CD4-positive, alpha-beta T cell (primary cell): ENCODE data around the gene TMEM213. TPM values are rescaled to one million over a fixed set of nuclear protein-coding genes. Genes with fewer than 3 reads are reported as not detected.

ENCODE experiments used
- ATAC-seq: fragments of 200-7000 bp; cut with Tn5 transposase; one replicate; pipeline ENCODE4 v1.10.0; 2022; ENCODE audit warnings: mild to moderate bottlenecking; ENCODE audit not compliant: poor library complexity
- CTCF ChIA-PET: fragments of 350-600 bp; sonication (Branson Sonifier 250); formaldehyde crosslinking; loops from one replicate; lab custom pipeline; 2021; ENCODE audit warnings: antibody characterized with exemption, inconsistent platforms; lab: Charles Lee
- POLR2A ChIA-PET: fragments of 350-600 bp; sonication (Branson Sonifier 250); formaldehyde crosslinking; loops from one replicate; lab custom pipeline; 2021; ENCODE audit warnings: antibody characterized with exemption, inconsistent platforms; lab: Charles Lee
- DNase-seq, 14 experiments: peaks; one replicate each; pipeline ENCODE4 v3.0.0-alpha.2; 2013 to 2020; ENCODE audit warnings: mixed read lengths in 2 of 14
- H3K27ac ChIP-seq, 2 donors: one replicate each; pipeline versions ENCODE4 v1.5.1 to v1.7.0; 2013; ENCODE audit warnings: low read length in 2 of 2, low read depth in 1 of 2, mild to moderate bottlenecking in 1 of 2
- H3K27me3 ChIP-seq, 2 experiments: 1 replicate in 1 of 2; 2 replicates in 1 of 2; pipeline versions ENCODE4 v1.6.1 to v1.7.0; 2013; ENCODE audit warnings: low read length in 2 of 2, control low read depth in 1 of 2, mild to moderate bottlenecking in 1 of 2, moderate library complexity in 1 of 2; ENCODE audit not compliant: insufficient read depth in 2 of 2, control insufficient read depth in 1 of 2
- H3K36me3 ChIP-seq: one replicate; pipeline ENCODE4 v1.6.1; 2013; ENCODE audit warnings: low read length, control low read depth; ENCODE audit not compliant: insufficient read depth
- H3K4me1 ChIP-seq: one replicate; pipeline ENCODE4 v1.6.1; 2013; ENCODE audit warnings: low read length, control low read depth; ENCODE audit not compliant: insufficient read depth
- H3K4me3 ChIP-seq: one replicate; pipeline ENCODE4 v1.5.1; 2013; ENCODE audit warnings: mild to moderate bottlenecking, low read length, moderate library complexity
- H3K9me3 ChIP-seq, 2 experiments: 1 replicate in 1 of 2; 2 replicates in 1 of 2; pipeline versions ENCODE4 v1.6.1 to v1.7.0; 2013; ENCODE audit warnings: low read length in 2 of 2, mild to moderate bottlenecking in 2 of 2, control low read depth in 1 of 2, moderate library complexity in 1 of 2; ENCODE audit not compliant: control insufficient read depth in 1 of 2, insufficient read depth in 1 of 2
- H3K27ac Mint-ChIP-seq: one replicate; pipeline ENCODE4 v1.8.0; 2020; ENCODE audit warnings: mixed read lengths
- H3K27me3 Mint-ChIP-seq: one replicate; pipeline ENCODE4 v1.8.0; 2021; ENCODE audit warnings: mixed read lengths
- H3K36me3 Mint-ChIP-seq: one replicate; pipeline ENCODE4 v1.8.0; 2021; ENCODE audit warnings: low read depth, mixed read lengths
- H3K4me1 Mint-ChIP-seq: one replicate; pipeline ENCODE4 v1.8.0; 2021; ENCODE audit warnings: low read depth, mixed read lengths
- H3K4me3 Mint-ChIP-seq: one replicate; pipeline ENCODE4 v1.8.0; 2020; ENCODE audit warnings: mild to moderate bottlenecking, mixed read lengths
- H3K9me3 Mint-ChIP-seq: one replicate; pipeline ENCODE4 v1.8.0; 2020; ENCODE audit warnings: mixed read lengths
- CTCF ChIP-seq: fragments of 200-600 bp; IDR thresholded peaks from one replicate; pipeline ENCODE4 v1.8.0; 2022; ENCODE audit warnings: antibody characterized with exemption, mild to moderate bottlenecking
- intact Hi-C, 2 experiments: fragments of 100-400 bp; cut with DNase I in 1 of 2; cut with micrococcal nuclease in 1 of 2; formaldehyde crosslinking; loops; one replicate each; pipeline versions ENCODE4 v1.15.1 to v1.9.0; 2023 to 2025; cut with DNase I, micrococcal nuclease
- total RNA-seq, 174 experiments: library from RNA in 2 of 174; stranded (reverse) in 2 of 174; gene quantifications; one replicate each; pipeline ENCODE4 v1.2.3 and lab custom pipeline; 2021 to 2026

The TMEM213 gene
- total RNA-seq, 2 experiments from 2014 or later, result not detected

DNA sequence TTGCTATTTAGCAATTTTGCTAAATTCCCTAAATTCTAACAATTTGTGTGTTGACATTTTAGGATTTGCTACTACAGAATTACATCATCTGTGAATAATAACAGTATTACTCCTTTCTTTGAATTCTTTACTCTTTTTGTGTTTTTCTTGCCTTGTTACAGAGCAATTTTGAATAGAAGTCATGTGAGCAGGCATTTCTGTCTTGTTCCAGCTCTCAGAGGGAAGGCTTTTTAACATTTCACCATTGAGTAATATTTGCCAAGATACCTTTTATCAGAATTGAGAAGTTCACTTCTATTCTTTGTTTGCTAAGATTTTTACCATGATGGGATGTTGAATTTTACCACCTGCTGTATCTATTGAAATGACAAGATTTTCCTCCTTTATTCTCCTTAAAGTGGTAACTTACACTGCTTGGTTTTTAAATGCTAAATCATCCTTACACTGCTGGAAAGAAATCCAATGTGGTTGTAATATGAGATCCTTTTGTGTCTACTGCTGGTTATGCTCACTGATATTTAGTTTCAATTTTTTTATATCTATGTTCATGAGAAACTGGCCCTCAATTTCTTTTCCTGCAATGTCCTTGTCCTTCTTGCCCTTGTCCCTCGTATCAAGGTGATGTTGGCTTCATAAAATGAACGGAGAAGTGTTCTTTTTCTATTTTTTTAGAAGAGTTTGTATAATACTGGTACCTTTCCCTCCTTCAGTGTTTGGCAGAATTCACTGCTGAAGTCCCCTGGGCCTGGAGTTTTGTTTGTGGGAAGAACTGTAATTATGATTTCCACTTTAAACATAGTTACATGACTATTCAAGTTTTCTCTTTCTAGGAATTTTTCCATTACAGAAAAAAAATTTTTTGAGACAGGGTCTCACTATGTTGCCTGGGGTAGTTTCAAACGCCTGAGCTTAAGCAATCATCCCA is 50.5 kb downstream of the TMEM213 start:
- Mint-ChIP-seq H3K36me3 (no peaks in the 10 kb centered on the region), H3K4me3 (no peak overlapping the region), H3K9me3 (no peaks in the 10 kb centered on the region), H3K27me3 (no peaks in the 10 kb centered on the region), H3K4me1 (no peaks in the 10 kb centered on the region), H3K27ac (no peak overlapping the region)
- H3K4me1 ChIP-seq, result no peaks in the 10 kb centered on the region
- ChIA-PET POLR2A (no interaction called here), CTCF (interaction anchor here (1.1 kb wide), 1 partner anchor 10 kb away, joined by 3 read pairs; no protein-coding TSS in a partner anchor)
- H3K36me3 ChIP-seq, result no peaks in the 10 kb centered on the region
- no peak for TF ChIP-seq CTCF
- H3K4me3 ChIP-seq, result no peak overlapping the region
- no peaks in the 10 kb centered on the region for H3K27me3 ChIP-seq
- no peaks in the 10 kb centered on the region for H3K9me3 ChIP-seq
- intact Hi-C loops, result no loop called here
- ATAC-seq, result no peak
- H3K27ac ChIP-seq, result no peak overlapping the region
- no peak for DNase-seq

DNA sequence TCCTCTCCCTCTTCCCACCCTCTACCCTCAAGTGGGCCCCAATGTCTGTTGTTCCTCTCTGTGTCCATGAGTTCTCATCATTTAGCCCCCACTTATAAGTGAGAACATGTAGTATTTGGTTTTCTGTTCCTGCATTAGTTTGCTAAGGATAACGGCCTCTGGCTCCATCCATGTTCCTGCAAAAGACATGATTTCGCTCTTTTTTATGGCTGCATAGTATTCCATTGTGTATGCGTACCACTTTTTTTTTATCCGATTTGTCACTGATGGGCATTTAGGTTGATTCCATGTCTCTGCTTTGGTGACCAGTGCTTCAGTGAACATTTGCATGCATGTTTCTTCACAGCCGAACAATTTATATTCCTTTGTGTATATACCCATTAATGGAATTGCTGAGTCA is 51.9 kb downstream of the TMEM213 start:
- DNase-seq (no peak), ATAC-seq (no peak)
- Histone ChIP-seq H3K27me3 (no peaks in the 10 kb centered on the region), H3K4me3 (no peak overlapping the region), H3K36me3 (no peaks in the 10 kb centered on the region), H3K4me1 (no peaks in the 10 kb centered on the region), H3K9me3 (no peaks in the 10 kb centered on the region), H3K27ac (no peak overlapping the region)
- Mint-ChIP-seq H3K36me3 (no peaks in the 10 kb centered on the region), H3K27me3 (no peaks in the 10 kb centered on the region), H3K27ac (no peak overlapping the region), H3K9me3 (no peaks in the 10 kb centered on the region), H3K4me1 (no peaks in the 10 kb centered on the region), H3K4me3 (no peak overlapping the region)
- intact Hi-C loops, result no loop called here
- ChIA-PET POLR2A (no interaction called here), CTCF (no interaction called here)
- TF ChIP-seq CTCF, result no peak

DNA sequence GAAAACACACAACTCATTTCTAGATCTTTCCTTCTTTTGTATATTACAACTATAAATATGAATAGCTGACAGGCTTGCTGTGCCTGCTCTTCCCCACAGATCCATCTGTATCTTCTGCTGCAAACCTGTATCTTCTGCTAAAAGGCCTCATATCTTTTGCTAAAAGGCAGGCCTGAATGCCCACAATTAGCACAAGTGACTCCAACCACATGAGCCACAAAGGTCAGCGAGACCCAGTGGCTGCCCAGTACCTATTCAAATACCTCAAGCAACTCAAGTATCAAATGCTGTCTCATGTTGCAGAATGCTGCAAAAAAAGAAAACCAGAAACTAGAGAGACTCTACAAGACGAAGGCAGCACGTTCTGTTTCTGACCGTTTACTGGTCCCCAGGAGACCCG is 54.7 kb downstream of the TMEM213 start:
- Mint-ChIP-seq H3K4me1 (no peaks in the 10 kb centered on the region), H3K9me3 (peaks cover 3% of the 10 kb centered on the region), H3K36me3 (no peaks in the 10 kb centered on the region), H3K27me3 (no peaks in the 10 kb centered on the region), H3K27ac (no peak overlapping the region), H3K4me3 (no peak overlapping the region)
- H3K4me3 ChIP-seq, result no peak overlapping the region
- DNase-seq (no peak), ATAC-seq (no peak)
- no peak for TF ChIP-seq CTCF
- H3K9me3 ChIP-seq, result peaks cover 0 to 6% of the 10 kb centered on the region in 2 experiments
- CTCF ChIA-PET, result interaction anchor here (1.1 kb wide), 1 partner anchor 9 kb away, joined by 3 read pairs; no protein-coding TSS in a partner anchor
- POLR2A ChIA-PET, result no interaction called here
- H3K4me1 ChIP-seq, result no peaks in the 10 kb centered on the region
- no peaks in the 10 kb centered on the region for H3K36me3 ChIP-seq
- no peaks in the 10 kb centered on the region for H3K27me3 ChIP-seq
- intact Hi-C loops, result no loop called here
- no peak overlapping the region for H3K27ac ChIP-seq
